Cerebellar cortex (tissue), 1 donor: ENCODE measurements around the gene MED7.
"Not testable (repeated sequence)": the region's sequence is repeated elsewhere in the genome, so short reads cannot be mapped to it uniquely, and the experiment has no call there.

Experiments used
- DNase-seq: peaks from one replicate; pipeline ENCODE4 v3.0.0-alpha.2; 2015; ENCODE audit warnings: low spot score

Gene MED7, protein sequence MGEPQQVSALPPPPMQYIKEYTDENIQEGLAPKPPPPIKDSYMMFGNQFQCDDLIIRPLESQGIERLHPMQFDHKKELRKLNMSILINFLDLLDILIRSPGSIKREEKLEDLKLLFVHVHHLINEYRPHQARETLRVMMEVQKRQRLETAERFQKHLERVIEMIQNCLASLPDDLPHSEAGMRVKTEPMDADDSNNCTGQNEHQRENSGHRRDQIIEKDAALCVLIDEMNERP

DNA sequence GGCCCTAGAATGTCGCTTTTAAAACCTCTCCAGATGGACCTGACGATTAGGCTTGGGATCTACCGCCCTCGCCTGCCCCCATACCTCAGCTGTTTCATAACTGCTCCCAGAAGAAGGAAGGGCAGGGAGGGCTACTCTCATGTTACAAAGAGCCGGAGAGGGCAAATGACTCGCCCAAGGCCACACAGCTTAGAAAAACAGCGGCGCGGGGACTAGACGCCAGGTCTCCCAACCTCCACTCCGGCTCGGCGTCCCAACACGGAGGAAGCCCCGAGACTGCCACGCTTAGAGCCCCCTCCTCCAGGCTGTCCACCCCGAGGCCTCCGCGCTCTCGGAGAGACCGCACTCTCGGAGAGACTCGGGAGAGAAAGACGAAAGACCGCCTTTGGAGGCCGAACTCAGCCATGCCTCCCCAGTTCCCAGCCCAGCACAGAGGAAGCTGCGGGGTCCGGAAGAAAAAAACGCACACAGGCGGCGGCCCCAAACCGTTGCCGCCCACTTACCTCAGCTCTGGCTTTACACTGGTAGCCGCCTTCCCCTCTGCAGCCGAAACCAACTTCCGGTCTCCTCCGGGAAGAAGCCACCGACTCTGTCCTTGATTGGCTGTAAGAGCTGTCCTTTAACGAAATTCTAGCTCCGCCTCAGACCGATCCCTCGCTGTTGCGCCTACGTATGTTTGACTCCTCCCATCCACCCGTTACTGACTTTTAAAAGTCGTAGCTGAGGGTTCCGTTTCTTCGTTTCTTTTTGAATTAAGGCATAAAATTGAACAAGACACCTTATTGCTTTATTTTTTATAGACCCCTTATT lies at the start of gene MED7:
TSS of gene MED7 (minus strand) at position 549 of the 810 bp plus-strand sequence. CDS start 3,434 bp downstream, outside the sequence.
- peak; percentile 99 for DNase-seq

DNA sequence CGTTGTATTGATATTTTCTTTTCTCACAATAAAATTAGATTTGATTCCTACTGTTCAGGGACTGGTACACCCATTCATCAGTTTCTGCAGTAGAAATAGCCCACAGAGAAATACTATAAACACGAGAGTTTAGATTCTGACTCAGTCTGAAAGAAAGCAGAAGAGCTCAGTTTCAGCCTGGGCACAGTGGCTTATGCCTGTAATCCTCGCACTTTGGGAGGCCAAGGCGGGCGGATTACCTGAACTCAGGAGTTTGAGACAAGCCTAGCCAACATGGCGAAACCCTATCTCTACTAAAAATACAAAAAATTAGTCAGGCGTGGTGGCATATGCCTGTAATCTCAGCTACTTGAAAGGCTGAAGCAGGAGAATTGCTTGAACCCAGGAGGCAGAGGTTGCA lies 46.6 kb upstream of the MED7 start:
- DNase-seq, result no peak

DNA sequence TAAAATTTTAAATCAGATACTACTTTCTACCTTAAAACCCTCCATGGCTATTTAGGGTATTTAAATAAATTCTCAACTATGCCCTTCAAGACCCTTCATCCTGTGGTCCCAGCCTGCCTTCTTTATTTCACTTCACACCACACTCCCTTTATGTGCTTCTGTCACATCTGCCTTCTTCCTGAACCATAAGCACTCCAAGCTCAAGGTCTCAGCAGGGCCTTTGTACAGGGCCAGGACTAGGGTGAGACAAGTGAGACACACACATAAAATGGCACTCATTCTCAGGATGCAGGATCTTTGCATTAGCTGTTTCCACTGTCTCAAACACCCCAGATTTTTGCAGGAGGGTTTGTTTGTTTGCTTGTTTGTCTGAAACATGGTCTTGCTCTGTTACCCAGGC lies 45.6 kb upstream of the MED7 start:
- DNase-seq, result no peak

DNA sequence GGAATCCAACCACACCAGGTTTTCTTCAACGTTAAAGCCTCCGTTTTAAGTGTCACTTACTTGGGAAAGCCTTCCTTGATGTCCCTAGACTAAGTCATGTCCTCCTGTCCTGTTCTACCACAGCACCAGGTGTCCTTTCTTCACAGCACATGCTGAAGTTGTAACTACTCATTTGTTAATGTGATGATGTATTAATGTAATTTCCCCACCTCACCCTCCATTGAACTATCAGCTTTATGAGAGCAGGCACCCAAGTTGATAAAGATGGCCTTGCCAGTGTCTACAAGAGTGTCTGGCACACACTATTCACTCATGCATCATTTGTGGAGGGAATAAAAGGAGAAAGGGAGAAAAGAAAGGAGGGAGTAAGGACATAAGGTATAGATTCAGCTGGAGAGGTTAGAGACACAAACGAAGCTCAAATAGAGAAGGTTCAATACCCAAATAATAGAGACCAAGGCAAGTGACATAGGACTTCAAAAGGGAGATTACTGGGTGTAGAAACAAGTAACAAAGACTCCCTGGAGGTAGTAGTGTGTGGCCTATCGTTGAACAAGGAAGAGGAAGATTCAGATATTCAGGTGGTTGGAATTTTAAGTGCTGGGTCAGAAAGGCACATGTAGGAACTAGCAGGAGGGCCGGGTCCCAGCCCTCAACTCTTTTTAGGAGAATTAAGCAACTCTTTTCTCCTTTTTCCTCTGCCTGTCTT lies 44.5 kb upstream of the MED7 start:
- DNase-seq, result no peak

DNA sequence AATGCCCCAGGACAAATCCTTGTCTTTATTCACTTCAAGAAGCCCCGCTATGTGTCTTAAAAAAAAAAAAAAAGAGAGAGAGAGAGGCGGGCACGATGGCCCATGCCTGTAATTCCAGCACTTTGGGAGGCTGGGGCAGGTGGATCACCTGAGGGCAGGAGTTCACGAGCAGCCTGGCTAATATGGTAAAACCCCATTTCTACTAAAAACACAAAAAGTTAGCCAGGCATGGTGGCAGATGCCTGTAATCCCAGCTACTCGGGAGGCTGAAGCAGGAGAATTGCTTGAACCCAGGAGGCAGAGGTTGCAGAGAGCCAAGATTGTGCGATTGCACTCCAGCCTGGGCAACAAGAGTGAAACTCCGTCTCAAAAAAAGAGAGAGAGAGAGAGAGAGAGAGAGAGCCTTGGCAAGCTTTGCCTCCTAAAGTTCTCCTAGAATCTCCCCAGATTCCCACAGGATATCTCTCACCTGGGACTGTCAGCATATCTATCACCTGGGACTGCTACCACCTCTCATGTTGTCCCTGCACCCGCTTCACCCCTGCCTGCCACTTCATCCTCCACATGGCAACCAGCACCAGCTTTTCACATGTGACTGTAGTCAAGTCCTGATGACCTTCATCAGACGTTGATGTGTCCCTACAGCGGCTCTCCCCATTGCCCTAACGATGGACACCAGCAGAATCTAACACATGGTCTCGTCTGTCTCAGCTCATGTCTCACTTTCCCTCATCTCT lies 43.8 kb upstream of the MED7 start:
- DNase-seq, result no peak

DNA sequence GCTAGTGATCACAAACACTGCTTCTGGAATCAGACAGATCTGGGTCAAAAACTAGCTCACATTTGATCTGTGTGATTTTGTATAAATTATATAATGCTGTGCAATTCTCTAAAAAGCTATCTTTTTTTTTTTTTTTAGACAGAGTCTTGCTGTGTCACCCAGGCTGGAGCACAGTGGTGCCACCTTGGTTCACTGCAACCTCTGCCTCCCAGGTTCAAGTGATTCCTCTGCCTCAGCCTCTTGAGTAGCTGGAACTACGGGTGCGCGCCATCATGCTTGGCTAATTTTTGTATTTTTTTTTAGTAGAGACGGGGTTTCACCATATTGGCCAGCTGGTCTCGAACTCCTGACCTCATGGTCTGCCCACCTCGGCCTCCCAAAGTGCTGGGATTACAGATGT lies 42.5 kb upstream of the MED7 start:
- not testable (repeated sequence) for DNase-seq

DNA sequence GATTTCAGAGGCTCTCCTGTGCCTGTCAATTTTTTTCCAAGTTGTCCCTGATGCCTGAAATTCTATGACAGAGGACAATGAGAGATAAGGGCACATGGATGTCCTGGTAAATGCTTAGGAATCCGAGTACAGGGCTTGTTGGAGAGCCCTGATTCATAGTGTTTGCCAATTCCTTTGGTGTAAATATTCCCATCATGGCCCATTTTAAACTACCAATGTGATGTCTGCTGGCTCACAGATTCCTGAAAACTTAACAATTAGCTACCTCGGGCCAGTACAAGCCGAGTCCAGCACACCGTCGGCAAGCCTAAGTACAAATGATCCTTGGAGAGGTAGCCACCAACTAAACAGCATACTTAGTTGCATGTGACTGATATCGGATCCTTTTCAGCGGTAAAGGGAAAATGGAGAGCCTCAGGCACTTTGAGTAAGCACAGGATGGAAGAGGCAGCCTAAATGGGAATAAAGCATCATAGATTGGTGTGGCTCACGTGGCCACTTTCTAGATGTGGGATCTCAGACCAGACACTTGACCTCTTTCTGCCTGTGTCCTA lies 41.5 kb upstream of the MED7 start:
- DNase-seq, result no peak

DNA sequence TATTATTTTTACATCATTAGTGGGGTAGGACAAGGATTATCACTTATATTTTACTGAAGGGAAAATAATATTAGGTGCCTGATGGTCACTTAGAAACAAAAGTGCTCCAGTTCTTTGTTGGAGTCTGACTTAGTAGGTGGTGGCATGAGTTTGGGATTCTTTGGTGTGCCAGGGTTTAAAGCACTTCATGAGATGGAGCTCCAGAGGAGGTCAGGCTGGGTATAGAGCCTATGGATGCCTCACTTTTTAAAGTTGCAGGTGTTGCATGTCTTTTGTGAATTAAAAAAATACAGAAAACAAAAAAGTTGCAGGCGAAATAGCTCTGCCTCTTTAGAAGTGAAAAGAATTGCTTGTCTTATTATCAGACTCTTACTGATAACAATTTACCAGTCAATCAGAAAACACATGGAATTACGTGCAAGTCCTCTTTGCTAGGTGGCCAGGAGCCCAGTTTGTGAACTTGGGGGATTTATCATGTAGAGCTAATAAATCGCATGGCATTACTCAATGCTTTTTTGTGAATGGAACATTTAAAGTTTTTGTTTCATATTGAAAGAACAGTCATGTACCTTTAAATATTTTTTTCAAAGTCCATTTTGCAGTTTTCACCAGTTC lies 39.6 kb upstream of the MED7 start:
- DNase-seq, result no peak

DNA sequence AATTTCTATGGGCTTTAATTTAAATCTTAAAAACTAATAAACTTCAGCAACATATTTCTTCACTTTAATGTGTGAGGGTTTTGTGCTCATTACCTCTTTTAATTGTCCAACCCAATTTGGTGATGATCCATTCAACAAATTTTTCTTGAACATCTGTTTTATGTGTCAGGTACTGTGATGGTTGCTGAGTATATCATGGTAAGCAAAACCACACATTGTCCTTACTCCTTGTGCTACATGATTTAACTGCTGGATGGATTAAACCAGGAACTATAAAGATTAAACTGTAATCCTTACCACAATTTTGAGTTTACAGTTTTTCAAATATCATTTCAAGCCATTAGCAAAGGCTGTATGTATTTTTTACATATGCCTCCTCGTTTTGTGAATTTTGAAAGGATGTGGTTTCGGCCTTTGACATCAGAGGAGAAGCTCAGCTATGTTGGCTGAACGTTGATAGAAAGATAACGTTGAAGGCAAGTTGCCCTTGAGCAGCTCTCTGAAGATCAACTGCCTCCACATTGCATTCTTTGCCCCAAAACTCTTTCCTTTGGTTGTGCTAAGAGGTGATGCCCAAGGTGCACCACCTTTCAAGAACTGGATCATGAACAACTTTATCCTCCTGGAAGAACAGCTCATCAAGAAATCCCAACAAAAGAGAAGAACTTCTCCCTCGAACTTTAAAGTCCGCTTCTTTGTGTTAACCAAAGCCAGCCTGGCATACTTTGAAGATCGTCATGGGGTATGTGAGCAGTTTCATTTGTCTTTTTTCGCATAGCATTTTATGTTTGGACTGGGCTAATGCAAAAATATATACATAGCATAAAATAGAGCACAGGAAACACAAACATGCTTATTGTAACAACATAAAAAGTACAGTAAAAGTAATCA lies 38.0 kb upstream of the MED7 start, which contains the start of gene ITK:
TSS of gene ITK (plus strand) at position 467 of the 891 bp plus-strand sequence. CDS start at position 605, 138 bp downstream.
- no peak for DNase-seq

DNA sequence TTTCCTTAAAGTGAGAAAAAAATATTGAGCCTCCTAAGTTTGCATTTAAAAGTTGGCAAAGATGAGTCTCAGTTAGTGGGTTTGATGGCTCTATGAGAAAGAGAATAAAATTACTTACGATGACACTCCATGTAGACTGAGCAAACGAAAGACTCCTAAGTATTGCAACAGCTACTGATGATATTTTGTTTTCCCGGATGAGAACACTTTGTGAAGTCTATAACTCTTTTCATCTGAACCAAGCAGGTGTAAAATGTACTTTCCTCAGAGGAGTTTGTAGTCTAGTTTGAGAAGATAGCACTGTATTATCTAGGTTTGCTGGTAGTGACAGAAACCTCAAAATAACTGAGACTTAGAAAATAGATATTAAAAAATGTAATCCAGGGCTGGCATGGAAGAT lies 36.3 kb upstream of the MED7 start:
- DNase-seq, result no peak

DNA sequence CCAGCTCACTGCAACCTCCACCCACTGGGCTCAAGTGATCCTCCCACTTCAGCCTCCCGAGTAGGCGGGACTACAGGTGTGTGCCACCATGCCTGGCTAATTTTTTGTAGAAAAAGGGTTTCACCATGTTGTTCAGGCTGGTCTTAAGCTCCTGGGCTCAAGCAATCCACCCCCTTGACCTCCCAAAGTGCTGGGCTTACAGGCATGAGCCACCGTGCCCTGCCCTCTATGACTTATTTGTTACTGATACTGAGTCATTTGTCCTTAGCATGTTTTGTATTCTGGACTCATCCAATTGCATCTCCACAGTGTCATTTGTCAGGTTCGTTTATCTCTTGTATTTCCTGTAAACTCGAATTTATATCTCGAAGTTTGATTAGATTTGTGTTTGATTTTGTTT lies 35.3 kb upstream of the MED7 start:
- DNase-seq, result no peak

DNA sequence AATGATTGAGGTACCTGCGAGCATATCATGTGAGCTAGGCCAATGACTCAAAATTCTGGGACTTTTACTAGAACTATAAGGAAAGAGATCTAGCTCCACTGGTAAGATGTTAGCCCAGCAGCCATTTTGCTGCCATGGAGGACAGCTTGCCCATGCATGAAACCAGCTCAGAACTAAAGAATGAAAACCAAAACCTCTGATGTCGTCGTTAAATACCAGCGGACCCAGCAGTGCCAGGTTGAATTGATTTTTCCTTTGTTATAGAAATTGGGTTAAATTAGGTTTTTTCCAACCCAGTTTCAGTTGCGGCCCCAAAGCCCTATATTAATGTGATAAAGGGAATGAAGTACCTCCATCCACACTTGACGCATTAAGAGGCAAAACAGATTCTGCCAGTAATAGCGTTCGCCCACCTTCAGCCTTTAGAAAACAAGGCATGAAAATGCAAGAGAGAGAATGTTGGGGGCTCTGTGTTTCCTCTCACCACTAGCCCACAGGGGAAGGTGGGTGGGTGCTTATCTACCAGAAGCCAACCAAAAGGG lies 32.5 kb upstream of the MED7 start:
- no peak for DNase-seq

DNA sequence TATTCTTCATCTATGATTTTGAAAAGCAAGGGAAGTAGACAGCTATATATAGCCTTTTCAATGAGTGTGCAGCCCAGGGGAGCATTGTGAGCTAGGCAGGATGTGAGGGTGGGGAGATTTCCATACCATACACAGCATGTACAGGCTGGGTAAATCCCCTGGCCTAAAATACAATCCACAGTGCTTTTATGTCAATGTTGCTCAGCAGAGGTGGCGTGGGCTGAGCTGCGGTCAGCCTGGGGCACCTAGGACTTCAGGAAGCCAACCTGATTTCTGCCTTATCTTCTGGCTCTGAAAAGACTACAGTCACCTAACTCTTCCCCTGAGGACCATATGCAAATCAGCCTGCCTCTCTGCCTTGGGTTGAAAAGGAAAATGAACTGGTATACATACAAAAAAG lies 29.7 kb upstream of the MED7 start:
- DNase-seq, result no peak

DNA sequence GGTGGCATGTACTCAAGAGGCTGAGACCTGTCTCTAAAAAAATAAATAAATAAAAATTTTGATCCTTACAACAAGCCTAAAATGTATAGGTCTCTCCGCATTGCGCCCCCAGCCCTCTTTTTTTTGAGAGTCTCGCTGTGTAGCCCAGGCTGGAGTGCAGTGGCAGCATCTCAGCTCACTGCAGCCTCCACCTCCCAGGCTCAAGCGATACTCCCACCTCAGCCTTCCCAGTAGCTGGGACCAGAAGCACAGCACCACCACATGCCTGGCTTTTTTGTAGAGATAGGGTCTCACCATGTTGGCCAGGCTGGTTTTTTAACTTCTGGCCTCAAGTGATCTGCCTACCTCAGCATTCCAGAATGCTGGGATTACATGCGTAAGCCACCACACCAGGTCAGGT lies 25.6 kb upstream of the MED7 start:
- no peak for DNase-seq

DNA sequence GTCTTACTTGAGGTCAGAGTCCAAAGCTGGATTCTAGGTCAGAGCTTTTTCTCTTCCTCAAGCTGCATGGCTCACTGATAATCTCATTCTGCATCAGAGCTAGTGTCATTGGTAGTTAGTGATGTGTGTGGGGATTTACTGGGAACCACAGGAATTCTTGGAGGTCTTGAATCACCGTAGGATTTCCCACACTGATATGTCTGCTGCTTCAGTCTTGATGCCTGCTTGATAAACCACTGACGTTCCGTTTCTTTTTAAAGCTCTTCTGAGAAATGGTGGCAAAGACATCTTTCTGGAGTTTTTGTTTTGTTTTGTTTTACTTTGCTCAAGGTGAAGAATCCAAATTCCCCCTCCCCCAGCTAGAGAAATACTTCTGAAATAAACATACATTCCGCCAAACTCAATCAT lies 24.6 kb upstream of the MED7 start:
- DNase-seq, result no peak

DNA sequence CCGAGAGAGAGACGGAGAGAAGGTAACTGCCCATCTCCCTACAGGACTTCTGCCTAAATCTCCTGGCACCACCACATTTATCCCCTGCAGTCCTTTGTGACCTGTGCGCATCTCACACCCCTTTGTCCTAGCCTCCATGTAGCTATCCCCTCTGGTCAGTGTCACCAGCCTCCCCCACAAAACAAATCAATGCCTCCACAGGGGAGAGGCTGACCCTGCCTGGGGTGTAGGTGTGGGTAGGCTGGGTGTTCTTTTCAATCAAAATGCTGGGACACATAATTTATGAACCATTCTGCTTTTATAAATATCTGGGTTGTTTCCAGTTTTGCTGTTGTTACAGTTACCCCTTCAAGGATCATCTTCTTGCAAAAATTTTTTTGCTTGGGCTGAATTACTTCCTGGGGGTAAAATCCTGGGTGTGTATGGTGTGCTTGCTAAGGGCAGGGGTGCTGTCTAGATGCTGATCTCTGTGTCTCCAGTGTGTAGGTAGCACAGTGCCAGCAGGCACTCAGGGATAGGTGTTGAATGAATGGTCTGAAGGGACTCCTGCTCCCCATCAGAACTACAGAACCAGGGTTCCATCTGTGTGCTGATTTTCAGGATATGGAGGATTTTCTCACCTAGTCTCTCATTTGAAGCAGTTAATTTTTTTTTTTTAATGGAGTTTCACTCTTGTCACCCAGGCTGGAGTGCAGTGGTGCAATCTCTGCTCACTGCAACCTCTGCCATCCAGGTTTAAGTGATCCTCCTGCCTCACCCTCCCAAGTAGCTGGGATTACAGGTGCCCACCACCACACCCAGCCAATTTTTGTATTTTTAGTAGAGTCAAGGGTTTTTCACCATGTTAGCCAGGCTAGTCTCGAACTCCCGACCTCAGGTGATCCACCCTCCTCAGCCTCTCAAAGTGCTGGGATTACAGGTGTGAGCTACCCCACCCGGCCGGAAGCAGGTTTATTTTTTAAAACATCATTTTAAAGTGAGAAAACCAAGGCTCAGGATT lies 23.8 kb upstream of the MED7 start, which contains the start of gene GARIN3:
TSS of gene GARIN3 (minus strand) at position 51 of the 1,000 bp plus-strand sequence. CDS start 96 bp downstream, outside the sequence.
- no peak for DNase-seq

DNA sequence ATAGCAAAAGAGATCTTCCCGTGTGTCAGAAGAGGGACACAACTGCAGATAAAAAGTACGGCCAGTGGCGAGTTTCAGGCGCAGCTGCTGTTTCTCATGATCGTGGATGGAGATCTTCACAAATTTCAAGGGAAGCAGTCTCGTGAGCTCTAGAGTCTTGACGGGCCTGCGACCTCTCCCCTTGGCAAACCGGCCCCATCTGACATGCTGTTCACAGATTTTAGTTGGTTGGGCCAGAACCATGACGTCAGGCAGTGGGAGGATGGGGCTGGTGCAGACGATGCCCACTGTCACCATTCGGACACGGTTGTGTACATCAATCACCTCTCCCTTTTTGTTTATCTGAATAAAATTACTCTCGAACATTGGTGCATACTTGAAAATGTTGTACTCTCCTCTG lies 23.0 kb upstream of the MED7 start:
- no peak for DNase-seq

DNA sequence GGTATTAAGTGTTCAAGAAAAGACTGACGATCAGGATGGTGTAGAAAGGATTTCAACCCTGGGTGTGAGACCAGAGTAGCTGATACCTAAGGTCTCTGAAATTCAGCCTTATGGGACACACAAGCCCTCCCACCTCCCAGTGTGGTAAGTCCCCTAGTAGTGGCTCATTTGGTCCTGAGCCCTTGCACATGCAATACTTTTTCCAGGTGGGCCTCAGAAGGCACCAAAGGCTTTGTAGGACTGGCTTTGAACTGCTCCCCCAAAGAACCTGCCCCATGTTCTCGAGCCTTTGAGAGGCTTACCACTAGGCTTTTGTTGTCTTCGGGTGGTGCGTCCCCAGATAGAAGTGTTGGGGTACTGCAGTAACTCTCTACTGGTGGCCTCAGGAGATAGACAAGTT lies 22.6 kb upstream of the MED7 start:
- DNase-seq, result no peak

DNA sequence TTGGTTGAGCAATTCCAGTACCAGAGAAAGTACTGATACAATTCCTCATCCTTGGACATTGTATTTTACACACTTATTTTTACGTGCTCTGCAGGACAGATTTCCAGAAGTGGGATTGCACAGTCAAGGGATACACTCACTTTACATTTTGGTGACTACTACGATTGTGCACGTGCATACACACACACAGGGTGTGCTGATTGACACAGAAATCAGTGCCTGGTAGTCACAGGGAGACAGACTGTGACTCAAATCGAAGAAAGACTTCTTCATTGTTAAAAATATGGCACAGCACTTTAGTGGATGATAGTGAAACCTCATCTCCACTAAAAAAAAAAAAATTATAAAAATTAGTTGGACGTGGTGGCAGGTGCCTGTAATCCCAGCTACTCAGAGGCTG lies 21.9 kb upstream of the MED7 start:
- no peak for DNase-seq
